ENCODE measurements around the gene ZWILCH. TPM values are rescaled to one million over a fixed set of nuclear protein-coding genes. Genes with fewer than 3 reads are reported as not detected.
"Not testable (repeated sequence)": the region's sequence is repeated elsewhere in the genome, so short reads cannot be mapped to it uniquely, and the experiment has no call there.

The ZWILCH gene
- total RNA-seq, 1 donor from 2014 or later, result 9.0 TPM

- DNase-seq (ENCODE audit: low spot score), result no peak
Measured at GRCh38 chr15:66581972-66582537, 76.9 kb downstream of the ZWILCH start.

DNA sequence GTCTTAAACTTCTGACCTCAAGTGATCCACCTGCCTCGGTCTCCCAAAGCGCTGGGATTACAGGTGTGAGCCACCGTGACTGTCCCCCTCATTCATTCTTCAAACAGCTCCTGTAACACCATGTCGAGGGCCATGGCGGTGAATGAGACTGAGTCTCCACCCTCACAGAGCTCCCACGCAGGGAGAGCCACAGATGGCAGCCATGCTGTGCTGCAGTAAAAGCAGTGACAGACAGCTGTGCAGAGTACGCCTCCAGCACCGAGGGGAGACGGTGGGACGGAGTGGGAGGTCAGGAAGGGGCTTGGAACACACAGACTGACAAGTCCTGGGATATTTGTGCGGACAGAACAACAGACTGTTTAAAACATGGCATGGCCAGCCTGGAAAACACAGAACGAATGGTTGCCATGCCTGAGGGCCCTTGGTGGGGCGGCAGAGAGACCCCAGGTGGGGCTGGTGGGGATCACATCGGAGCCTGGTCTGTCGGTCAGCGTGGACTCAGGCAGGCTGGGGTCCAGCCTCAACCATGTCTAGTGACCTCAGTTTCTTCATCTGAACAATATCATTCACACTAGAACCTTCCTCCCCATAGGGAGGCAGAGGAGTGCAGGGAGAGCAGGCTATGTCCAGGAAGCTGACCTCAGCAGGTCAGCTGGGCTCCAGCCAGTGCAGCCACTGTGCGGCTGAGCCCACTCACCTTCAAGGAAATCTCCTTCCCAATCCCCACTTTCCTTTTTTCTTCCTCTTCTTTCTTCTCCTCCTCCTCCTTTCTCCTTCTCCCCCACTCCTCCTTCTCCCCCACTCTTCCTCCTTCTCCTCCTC, 81.2 kb downstream of the ZWILCH start:
- DNase-seq (ENCODE audit: low spot score), result no peak

GRCh38 chr15:66587020-66587419, 81.9 kb downstream of the ZWILCH start:
- DNase-seq (ENCODE audit: low spot score), result no peak

DNA sequence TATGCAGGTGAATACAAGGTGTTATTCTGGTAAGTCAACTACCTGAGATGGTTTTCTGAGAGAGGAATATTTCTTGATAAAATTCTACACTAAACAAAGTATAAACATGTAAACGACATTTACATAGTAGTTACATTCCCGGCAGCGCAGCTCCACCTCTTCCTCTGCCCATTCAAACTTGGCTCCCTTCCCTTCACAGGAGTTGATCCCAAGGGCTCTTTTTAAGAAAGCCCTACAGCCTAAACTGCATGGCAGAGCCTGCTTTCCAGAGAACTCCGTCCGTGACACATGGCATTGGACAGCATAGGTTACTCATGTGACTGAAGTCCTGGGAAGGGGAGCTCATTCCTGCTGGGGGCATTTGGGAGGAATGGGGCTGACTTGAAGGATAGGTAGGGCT, 82.6 kb downstream of the ZWILCH start:
- DNase-seq (ENCODE audit: low spot score), result no peak

DNA sequence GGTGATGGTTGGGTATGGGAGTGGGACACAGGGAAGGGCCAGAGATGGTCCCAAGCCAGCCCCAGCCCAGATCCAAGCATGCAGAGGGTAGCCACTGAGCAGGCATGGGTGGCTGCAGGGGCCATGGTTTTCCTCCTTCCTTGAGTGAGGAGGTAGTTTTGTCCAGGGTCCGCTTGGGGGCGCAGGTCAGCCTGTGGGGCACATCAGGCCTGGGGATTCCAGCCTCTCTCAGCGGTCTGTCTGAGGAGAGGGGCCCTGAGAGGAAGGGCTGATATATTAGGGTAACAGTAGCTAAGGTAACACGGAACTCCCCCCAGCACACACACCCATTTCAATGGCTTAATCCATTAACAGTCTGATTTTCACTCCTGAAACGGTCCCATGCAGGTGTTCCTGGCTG, 83.4 kb downstream of the ZWILCH start:
- DNase-seq (ENCODE audit: low spot score), result no peak

DNA sequence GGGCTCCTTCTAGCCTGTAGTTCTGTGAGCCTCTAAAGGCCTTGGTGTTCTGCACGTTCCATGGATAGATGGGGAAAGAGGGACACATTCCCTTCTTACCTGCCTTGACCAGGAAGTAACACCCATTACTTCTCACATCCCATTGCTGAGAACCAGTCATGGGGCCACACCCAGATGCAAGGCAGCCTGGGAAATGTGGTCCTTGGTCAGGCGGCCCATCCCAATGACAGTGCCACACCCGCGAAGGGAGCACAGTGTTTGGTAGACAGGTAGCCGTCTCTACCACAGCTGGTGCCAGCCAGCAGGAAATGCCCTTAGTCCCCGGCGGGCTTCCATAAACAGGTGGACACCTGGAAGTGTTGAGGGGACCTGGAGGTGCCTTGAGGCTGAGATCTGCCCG, 83.8 kb downstream of the ZWILCH start:
- DNase-seq (ENCODE audit: low spot score), result no peak

GRCh38 chr15:66589429-66589828, 84.3 kb downstream of the ZWILCH start:
- DNase-seq (ENCODE audit: low spot score), result not testable (repeated sequence)

DNA sequence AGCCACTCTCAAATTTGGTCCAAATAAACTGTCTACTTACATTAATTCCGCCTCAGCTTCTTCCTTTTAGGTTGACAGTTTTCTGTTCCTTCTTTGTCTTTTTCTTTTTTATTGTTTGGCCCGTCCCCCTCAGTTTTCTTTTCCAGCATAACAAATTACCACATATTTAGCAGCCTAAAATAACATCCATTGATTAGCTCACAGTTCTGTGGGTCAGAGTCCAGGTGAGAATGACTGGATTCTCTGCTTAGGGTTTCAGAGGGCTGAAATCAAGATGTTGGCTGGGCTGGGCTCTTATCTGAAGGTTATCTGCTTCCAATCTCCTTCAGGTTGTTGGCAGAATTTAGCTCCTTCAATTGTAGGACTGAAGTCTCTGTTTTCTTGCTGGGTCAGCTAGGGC, 85.3 kb downstream of the ZWILCH start:
- DNase-seq (ENCODE audit: low spot score), result no peak

- DNase-seq (ENCODE audit: low spot score), result no peak
Measured at GRCh38 chr15:66591322-66591862, 86.3 kb downstream of the ZWILCH start.

GRCh38 chr15:66592505-66593218, 87.5 kb downstream of the ZWILCH start:
- DNase-seq (ENCODE audit: low spot score), result no peak

DNA sequence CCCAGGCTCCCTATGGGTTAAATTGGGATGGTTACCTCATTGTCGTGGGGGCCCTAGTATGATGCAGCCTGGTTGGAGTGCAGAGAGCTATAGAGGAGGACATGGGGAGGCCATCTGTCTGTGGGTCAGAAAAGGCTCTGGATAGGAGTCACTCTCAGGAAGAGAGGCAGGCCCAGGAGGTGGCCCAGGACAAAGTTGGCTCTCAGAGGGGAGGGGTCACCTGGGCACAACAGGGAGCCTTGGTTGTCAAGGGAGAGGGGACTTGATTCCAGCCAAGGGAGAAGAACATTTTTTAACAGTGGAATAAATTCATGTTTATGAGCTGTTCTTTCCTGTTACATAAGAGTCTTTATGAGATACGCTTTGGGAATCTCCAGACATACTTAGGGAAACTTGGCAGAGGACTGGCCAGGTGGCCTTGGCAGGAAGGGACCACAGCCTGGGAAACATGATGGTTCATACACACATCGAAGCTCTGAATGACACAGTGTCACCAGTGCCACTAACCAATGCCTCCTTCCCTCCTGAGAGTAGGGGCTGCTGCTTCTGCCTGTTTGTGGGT, 88.2 kb downstream of the ZWILCH start:
- no peak for DNase-seq (ENCODE audit: low spot score)

DNA sequence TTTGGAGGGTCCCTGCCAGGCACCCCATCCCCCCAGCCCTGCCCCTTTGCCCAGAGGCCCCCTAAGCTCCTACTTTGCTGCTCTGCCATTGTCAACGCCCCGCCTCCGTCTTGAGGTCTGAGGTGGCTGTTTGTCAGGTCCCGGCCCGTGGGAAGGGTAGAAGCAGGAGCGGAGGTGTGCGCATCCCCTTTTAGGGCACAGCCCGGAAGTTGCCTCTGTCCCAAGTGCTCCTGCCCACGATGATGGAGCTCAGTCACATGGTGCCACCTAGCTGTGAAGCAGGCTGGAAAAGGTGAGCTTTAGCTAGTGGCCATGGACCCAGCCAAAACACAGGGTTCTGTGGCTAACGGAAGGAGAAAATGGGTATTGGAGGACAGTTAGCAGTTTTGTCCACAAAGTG, 89.2 kb downstream of the ZWILCH start:
- DNase-seq (ENCODE audit: low spot score), result no peak

- no peak for DNase-seq (ENCODE audit: low spot score)
Measured at GRCh38 chr15:66594836-66595235, 89.7 kb downstream of the ZWILCH start.

- DNase-seq (ENCODE audit: low spot score), result no peak
Measured at GRCh38 chr15:66595332-66595731, 90.2 kb downstream of the ZWILCH start.

GRCh38 chr15:66595931-66596545, 90.9 kb downstream of the ZWILCH start:
- DNase-seq (ENCODE audit: low spot score), result no peak

DNA sequence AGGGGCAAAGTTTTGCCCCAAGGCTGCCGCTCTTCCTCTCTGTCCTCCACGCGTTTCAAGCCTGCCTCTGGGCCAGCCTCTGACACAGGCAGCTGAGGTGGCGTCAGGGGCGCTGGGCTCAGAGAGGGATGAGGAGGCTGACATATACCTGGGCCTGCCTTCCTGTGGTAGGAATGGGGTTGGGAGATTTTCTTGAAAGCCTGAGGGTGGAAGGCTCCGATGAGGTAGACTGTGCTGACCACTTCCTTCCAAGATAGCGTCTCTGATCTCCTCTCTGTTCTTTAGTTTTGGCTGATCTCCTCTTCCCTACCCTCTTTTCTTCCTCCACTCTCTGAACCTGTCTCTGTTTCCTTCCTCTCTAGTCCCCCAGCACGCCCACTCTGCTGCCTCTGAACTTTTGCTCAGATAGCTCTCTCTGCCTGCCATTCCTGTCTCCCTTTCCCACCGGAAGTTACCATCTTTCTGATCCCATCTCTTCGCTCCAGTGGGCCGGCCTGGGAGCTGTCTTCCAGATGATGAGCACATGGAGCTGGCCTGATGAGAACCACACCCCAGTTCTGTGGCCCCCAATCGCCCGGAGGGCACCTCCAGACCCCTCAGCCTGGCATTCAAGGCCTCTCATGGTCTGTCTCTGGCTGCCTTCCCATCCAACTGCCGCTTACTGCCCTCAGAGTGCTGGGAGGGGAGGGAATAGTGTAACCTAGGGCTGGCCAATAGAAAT, 93.1 kb downstream of the ZWILCH start:
- no peak for DNase-seq (ENCODE audit: low spot score)

Other genes with a start within 250 kb of the ZWILCH start
- 30.9 TPM for gene DIS3L, start 211.8 kb upstream of the ZWILCH start, total RNA-seq
- 10.6 TPM for gene TIPIN, start 148.6 kb upstream of the ZWILCH start, total RNA-seq
- 23.1 TPM for gene MAP2K1, start 118.4 kb upstream of the ZWILCH start, total RNA-seq
- gene SNAPC5, start 7.6 kb upstream of the ZWILCH start, total RNA-seq, result 29.2 TPM
- 2,079 TPM for gene RPL4, start 471 bp upstream of the ZWILCH start, total RNA-seq
- gene LCTL, start 60.7 kb downstream of the ZWILCH start, total RNA-seq, result not detected
- 17.4 TPM for gene SMAD6, start 196.9 kb downstream of the ZWILCH start, total RNA-seq